Erythroblast (primary cell): ENCODE data around the gene FYN.

ENCODE experiments used
- GATA1 ChIP-seq: IDR thresholded peaks from 2 replicates; pipeline ENCODE4 v1.6.1; 2011; ENCODE audit warnings: low read depth, mild to moderate bottlenecking, control low read depth, low read length, moderate library complexity
- POLR2A ChIP-seq: IDR thresholded peaks from 2 replicates; pipeline ENCODE4 v1.6.1; 2011; ENCODE audit warnings: mild to moderate bottlenecking, low read length

GRCh38 chr6:111763381-111763780 lies 109.9 kb downstream of the FYN start:
- no peak for TF ChIP-seq POLR2A
- no peak for TF ChIP-seq GATA1
